GM12874 (cell line): ENCODE measurements around the gene TGFBR3L.

ENCODE experiments used
- TF ChIP-seq, protein P1 (sequence below): IDR thresholded peaks from 2 replicates; pipeline ENCODE4 v1.5.1; 2011; ENCODE audit warnings: low read depth, mild to moderate bottlenecking, control low read depth, low read length, moderate library complexity; ENCODE audit not compliant: insufficient read depth

The TGFBR3L gene

DNA sequence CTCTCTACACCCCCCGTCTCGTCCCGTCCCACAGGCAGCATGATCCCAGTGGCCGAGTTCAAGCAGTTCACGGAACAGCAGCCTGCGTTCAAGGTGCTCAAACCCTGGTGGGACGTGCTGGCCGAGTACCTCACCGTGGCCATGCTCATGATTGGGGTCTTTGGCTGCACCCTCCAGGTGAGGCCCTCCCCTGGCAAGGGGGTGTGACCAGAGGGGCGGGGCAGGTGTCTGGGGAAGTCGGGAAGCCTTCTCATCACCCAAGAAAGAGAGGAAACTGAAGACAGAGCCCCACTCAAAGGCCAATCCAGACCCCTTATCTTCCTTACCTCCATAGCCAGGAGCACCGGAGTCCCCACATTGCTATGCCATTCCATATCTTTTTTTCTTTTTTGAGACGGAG, 19.1 kb upstream of the TGFBR3L start:
- TF ChIP-seq, protein P1, sequence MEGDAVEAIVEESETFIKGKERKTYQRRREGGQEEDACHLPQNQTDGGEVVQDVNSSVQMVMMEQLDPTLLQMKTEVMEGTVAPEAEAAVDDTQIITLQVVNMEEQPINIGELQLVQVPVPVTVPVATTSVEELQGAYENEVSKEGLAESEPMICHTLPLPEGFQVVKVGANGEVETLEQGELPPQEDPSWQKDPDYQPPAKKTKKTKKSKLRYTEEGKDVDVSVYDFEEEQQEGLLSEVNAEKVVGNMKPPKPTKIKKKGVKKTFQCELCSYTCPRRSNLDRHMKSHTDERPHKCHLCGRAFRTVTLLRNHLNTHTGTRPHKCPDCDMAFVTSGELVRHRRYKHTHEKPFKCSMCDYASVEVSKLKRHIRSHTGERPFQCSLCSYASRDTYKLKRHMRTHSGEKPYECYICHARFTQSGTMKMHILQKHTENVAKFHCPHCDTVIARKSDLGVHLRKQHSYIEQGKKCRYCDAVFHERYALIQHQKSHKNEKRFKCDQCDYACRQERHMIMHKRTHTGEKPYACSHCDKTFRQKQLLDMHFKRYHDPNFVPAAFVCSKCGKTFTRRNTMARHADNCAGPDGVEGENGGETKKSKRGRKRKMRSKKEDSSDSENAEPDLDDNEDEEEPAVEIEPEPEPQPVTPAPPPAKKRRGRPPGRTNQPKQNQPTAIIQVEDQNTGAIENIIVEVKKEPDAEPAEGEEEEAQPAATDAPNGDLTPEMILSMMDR, result no peak

DNA sequence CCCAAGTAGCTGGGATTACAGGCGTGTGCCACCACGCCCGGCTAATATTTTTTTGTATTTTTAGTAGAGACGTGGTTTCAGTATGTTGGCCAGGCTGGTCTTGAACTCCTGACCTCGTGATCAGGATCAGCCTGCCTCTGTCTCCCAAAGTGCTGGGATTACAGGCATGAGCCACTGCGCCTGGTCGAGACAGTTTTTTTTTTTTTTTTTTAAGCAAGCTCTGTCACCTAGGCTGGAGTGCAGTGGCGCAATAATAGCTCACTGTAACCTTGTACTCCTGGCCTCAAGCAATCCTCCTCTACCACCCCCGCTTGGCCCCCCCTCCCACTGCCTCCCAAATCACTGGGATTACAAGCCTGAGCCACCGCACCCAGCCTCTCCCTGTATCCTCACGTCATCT, 17.3 kb upstream of the TGFBR3L start:
- TF ChIP-seq, protein P1, result no peak

DNA sequence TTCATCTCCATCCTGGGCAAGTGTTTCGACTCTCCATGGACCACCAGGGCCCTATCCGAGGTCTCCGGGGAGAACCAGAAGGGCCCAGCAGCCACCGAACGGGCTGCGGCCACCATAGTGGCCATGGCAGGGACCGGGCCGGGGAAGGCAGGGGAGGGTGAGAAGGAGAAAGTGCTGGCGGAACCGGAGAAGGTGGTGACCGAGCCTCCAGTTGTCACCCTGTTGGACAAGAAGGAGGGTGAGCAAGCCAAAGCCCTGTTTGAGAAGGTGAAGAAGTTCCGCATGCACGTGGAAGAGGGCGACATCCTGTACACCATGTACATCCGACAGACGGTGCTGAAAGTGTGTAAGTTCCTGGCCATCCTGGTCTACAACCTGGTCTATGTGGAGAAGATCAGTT, 15.7 kb upstream of the TGFBR3L start:
- TF ChIP-seq, protein P1, result no peak

DNA sequence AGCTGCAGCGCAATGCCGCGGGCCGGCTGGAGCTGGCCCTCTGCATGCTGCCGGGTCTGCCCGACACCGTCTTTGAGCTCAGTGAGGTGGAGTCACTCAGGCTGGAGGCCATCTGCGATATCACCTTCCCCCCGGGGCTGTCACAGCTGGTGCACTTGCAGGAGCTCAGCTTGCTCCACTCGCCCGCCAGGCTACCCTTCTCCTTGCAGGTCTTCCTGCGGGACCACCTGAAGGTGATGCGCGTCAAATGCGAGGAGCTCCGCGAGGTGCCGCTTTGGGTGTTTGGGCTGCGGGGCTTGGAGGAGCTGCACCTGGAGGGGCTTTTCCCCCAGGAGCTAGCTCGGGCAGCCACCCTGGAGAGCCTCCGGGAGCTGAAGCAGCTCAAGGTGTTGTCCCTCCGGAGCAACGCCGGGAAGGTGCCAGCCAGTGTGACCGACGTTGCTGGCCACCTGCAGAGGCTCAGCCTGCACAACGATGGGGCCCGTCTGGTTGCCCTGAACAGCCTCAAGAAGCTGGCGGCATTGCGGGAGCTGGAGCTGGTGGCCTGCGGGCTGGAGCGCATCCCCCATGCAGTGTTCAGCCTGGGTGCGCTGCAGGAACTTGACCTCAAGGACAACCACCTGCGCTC, 14.8 kb upstream of the TGFBR3L start:
- TF ChIP-seq, protein P1, result no peak

DNA sequence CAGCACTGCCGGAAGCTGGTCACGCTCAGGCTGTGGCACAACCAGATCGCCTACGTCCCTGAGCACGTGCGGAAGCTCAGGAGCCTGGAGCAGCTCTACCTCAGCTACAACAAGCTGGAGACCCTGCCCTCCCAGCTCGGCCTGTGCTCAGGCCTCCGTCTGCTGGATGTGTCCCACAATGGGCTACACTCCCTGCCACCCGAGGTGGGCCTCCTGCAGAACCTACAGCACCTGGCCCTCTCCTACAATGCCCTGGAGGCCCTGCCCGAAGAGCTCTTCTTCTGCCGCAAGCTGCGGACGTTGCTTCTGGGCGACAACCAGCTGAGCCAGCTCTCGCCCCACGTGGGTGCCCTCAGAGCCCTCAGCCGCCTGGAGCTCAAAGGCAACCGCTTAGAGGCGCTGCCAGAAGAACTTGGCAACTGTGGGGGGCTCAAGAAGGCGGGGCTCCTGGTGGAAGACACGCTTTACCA, 14.2 kb upstream of the TGFBR3L start:
- TF ChIP-seq, protein P1, result no peak

DNA sequence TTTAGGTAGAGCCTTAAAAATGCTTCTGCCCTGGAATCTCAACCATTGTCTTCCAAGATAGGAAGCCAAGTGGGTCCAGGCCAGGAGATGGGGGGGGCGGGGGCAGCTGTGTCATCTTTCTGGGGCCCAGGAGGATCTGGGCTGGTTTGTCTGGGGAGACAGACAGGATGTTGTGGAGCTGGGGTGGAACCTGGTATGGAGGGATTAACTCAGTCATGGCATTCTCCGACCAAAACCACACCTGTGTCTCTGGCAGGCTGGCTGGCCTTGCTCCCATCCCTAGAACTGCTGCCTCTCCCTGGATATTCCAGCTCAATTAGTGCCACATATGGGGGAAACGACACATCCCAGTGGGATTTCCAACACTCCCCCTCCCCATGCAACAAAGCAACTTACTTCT, 13.7 kb upstream of the TGFBR3L start:
- TF ChIP-seq, protein P1, result no peak

DNA sequence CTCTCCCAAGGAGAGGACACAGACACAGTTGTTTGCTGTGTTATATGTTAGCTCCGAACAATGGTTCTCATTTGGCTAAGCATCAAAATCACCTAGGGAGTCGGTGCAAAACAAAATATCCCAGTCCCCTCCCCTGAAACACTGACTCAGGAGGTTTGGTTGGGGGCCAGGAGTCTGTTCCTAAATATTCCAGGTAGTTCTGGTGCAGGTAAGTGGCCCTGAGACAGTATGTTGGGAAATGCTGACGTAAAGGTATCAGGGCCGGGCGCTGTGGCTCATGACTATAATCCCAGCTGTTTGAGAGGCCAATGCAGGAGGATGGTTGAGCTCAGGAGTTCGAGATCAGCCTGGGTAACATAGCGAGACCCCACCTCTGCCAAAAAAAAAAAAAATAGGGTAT, 13.3 kb upstream of the TGFBR3L start:
- TF ChIP-seq, protein P1, result no peak

DNA sequence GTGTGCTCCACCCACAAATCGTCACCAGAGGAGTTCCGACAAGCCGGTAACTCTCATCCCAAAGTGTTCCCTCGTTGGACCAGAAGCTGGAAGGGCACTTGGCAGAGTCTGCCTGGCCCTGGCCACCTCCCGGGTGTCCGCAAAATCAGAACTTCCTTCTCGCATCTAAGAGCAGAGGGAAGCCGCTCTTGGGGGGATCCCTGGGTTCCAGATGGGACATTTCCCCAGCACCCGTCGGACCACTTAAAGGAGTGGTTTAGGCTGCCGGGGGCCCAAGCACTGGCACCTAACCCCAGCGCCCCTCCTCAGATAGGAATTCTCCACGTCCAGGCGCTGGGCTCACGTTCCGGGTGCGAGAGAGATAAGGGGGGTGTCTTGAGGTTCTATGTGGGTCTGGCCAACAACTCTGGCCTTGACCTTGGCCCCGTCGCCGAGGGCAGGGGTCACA, 11.8 kb upstream of the TGFBR3L start:
- TF ChIP-seq, protein P1, result no peak
